GM19238 (cell line): ENCODE data around the gene MGAT4B.
"Not testable (repeated sequence)": the region's sequence is repeated elsewhere in the genome, so short reads cannot be mapped to it uniquely, and the experiment has no call there.

Source experiments
- DNase-seq: peaks from one replicate; pipeline ENCODE4 v3.0.0; 2011; ENCODE audit warnings: low spot score; ENCODE audit not compliant: insufficient read length

Gene MGAT4B

GRCh38 chr5:179795049-179795862, 11.4 kb downstream of the MGAT4B start:
- no peak for DNase-seq

DNA sequence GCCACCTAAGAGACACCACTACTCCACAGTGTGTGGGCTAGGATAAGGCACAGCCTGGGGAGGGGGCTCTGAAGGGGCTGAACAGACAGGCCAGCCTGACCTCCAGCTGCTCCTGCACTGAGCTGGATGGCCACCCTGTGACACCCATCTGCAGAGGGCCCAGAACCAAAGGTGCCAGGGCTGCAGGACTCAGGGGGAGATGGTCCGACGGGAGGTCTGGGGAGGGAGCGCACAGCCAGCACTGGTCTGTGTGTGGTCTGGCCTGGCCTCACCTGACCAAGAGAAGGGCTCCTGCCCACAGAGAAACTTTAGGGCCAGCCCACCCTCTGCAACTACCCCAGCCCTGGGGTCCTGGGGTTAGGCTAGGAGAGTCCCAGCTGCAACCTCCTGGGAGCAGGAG, 12.1 kb downstream of the MGAT4B start:
- no peak for DNase-seq

DNA sequence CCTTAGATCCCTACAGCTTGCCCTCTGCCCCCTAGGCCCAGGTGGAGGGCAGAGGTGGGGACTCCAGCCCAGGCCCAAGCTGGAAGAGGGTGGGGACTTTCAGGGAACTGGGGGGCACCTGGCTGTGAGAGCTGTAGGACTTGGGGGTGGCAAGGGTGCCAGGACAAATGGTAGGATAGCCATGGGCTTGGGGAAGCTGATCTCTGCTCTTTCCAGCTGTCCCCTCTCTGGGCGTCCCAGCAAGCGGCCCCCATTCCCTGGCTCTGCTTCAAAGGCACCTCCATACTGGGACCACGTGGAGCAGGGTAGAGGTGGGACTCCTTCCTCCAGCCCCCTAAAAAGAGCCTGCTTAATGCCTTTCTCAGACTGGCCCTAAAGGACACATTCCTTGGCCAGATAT, 12.5 kb downstream of the MGAT4B start:
- no peak for DNase-seq

DNA sequence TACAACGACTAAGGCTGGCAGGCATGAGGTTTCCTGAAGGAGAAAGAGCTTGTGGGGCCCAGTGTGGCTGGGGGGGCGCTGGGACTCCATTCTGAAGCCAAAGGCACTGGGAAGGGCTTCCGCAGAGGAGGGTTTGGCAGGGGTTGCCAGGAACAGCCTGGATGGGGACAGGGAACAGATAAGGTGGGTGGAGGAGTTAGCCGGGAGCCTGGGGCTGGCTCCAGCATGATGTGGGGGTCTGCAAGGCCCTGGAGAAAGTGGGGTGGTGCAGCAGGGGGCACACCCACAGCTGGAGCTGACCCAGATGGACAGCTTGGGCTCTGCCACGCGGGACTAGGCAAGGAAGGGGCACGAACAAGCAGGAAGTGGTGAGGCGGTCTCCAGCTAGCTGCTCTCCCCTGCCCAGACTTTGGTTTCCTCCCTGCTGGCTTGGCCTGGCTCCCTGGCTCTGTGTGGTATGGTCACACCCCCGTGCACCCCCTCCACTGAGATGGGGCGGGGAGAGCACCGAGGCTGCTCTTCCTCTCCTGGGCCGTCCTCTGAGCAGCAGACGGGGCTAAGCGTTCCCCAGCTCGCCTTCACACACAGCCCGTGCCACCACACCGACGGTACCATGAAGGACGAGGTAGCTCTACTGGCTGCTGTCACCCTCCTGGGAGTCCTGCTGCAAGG, 13.1 kb downstream of the MGAT4B start, which contains the start of gene LTC4S:
Gene LTC4S (plus strand): TSS at position 519 of the 672 bp plus-strand sequence. CDS start 95 bp downstream, at position 614.
- no peak for DNase-seq

DNA sequence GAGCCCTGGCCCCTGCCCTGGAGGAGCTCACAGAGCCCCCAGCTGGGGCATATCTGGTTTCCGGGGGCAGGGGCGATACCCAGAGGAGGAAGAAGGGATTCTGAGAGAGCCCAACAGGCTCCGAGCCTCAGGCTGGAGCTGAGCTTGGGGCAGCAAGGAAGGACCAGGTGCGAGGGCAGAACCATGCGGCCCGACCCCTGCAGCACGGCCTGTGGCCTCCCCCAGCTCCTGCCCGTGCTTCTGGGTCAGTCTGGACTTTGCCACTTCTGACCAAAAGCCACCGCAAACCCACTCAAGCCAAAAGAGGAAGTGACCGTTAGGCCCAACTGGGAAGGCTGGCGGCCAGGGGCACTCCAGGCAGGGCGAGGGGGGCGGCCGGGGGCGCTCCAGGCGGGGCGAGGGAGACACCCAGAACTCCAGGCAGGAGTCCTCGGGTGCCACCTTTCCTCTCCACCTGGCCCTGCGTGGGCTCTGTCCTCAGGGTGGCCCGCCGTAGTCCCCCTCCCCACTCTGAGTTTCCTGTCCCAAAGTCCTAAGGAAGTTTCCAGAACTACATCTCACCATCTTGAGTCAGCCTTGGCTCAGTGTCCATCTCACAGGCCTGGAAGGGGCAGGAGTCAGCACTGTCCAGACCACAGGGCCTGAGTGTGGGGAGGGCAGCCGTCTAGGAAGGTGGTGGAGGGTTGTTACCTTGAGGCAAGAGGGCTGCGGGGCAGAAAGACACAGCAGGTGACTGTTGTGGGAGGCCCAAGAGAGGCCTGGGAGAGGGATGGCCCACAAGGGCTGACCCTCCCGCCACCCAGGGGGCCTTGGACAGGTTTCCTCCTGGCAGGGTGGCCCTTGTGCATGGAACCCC, 13.8 kb downstream of the MGAT4B start:
- no peak for DNase-seq

DNA sequence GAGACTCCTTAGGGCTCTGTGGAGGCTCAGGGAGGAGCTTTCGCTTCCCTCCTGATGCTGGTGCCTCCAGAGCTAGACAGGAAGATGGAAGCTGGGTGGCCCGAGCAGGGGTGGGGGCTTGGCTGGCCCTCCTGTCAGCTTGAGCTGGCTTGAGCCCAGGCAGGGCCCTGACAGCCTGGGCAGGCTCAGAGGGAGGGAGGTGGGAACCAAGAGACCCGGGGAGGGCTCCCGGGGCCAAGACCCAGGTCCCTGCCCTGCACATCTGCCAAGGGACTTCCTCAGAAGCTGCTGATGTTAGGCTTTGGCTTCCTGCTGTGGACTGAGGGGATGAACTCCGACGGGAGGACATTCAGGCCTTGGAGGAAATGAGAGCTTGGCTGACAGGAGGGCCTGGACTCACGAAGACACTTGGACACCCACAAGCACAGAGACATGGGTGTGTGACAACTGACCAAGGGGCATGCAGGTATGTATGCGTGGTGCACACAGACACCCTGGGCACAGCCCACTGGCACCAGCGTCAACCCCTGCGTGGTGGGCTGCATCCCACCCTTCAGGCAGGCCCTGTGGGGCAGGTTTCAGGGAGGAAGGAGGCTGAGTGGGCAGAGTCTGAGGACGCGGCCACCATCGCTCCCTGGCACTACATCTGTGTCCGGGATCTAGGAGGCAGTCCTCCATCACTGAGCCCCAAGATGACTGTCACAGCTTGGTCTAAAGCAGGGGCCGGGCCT, 14.6 kb downstream of the MGAT4B start:
- DNase-seq = no peak

GRCh38 chr5:179789278-179789677, 17.4 kb downstream of the MGAT4B start:
- not testable (repeated sequence) for DNase-seq

- no peak for DNase-seq
These were observed 18.3 kb downstream of the MGAT4B start for GRCh38 chr5:179788193-179788854.

GRCh38 chr5:179786861-179787260, 19.8 kb downstream of the MGAT4B start:
- no peak for DNase-seq

DNA sequence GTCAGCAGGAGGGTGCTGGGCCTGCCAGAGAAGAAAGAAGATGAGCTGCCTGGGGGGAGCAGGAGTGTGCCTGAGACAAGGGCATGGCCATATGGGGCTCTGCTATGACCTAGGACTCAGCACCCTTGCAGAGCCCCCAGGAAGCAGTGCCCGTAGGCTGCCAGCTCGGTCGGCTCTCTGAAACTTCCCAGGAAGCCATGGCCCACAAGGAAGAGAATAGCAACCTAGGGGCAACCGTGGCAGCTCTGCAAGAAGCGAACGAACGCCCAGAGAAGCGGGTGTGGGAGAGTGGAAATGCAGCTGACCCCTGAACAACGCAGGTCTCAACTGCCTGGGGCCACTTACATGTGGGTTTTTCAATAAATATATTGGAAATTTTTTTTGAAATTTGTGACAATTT, 23.5 kb downstream of the MGAT4B start:
- no peak for DNase-seq

DNA sequence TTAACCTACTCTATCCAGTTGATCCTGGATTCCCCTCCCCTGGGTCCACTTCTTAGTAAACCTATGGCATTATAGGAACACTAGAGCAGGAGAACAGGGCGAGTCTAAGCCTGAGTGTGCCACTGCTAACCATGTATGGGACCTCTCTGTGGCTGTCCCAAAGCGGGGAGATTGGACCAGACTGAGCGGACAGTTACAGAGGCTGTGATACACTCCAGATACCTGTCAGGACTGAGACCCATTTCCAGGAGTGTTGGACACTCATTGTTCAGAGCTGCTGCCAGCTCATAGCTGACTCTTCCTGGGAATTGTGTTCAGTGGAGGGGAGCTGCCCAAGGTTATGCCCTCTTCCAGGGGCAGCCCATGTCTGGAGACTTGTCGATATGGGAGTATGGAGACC, 24.8 kb downstream of the MGAT4B start:
- DNase-seq = no peak

- DNase-seq = no peak
These were observed 26.3 kb downstream of the MGAT4B start for GRCh38 chr5:179780362-179780761.

DNA sequence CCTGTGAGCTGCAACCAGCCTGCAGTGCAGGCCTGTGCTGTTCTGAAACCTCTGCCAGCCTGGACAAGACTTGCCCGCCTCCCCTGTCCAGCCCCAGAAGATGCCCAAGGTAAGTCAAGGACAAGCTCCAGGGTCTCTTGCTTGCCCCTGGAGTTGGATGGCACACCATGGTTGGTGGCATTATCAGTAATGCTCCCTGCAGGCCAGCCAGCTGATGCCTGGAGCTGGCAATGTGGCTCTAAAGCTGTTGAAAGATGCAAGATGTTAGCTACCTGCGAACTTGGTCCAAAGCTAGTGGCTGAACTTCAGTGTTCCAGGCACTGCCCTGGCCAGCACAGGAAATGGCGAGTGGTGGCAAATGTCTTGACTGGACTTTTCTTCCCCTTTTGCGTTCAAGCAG, 26.8 kb downstream of the MGAT4B start:
- DNase-seq = no peak

GRCh38 chr5:179778591-179778990, 28.1 kb downstream of the MGAT4B start:
- no peak for DNase-seq

GRCh38 chr5:179777909-179778308, 28.8 kb downstream of the MGAT4B start:
- DNase-seq = no peak

DNA sequence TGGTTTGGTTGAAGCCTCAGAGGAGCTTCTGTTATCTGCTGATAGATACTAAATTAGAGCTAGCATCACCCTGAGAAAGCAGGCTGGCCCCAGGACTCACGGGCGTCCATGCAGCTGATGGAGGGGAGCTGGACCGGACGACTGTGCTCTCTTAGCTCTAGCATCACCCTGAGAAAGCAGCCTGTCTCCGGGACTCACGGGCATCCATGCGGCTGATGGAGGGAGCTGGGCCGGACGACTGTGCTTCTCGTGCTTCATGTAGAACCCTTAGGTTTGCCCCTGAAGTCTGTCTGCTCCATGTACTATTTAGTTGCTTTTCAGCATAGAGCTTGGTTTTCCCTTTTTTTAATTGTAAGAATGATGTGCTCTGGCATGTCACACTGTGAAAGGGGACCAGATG, 29.2 kb downstream of the MGAT4B start:
- DNase-seq = no peak

DNA sequence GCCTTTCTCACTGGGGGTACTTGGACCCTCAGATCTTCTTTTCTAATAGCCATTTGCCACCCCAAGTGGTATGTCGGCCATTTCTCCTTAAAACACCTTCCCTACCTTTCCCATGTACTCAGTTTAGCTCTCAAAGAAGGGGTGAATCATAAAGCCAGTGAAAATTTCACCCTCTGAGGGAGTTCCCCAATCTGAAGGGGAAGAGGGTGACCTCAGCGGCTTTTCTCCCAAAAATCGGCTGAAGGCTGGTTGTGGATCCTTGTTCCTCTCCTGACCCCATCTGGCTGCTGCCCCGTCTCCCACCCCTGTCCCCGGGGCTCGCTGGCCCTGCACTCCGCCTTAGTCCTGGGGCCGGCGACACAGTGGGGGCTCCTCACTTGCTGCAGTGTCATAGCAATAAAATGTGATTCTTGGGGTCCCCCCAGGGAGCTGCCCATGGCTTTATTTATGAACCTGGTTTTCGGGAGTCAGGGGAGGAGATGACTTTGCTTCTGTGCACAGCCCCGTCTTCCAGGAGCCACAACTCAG, 30.2 kb downstream of the MGAT4B start:
- no peak for DNase-seq

DNA sequence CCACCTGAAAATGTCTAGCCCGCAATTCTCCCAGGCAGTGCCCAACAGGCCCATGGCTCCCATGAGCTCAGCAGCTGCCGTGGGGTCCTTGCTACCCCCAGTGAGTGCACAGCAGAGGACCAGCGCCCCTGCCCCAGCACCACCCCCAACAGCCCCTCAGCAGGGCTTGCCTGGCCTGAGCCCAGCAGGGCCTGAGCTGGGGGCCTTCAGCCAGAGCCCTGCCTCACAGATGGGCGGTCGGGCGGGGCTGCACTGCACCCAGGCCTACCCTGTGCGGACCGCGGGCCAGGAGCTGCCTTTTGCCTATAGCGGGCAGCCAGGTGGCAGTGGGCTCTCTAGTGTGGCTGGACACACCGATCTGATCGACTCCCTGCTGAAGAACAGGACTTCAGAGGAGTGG, 32.2 kb downstream of the MGAT4B start:
- DNase-seq = no peak

DNA sequence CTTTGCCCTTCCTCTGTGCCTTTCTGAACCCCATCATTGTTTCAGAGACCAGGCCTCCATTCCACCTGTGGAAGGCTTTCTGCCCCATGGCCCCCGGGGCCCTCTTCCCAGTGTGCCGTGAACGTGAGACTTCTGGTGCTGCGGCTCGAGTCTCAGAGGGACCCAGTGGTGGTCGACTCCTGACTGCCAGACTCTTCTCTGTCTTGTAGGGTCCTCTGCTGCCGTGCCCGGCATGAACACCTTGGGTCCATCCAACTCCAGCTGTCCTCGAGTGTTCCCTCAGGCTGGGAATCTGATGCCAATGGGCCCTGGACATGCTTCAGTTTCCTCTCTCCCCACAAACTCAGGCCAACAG, 33.0 kb downstream of the MGAT4B start:
- DNase-seq = no peak

DNA sequence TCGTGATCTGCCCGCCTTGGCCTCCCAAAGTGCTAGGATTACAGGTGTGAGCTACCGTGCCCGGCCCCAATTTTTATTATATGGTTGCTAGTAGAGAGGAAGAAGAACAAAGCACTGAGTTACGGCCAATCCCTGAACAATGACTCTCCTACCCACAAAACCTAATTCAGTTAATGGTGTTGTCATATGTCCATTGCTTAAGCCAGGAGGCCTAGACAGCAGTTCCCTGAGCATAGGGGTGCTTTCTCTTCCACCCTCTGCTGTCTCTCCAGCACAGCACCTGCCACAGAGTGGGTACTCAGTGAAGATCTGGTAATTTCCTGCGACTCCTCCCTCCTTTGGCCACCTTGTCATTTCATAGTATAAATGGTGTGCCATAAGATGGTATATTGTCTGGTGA, 34.3 kb downstream of the MGAT4B start:
- DNase-seq = no peak
